ENCODE measurements around the gene ACVR1C. TPM values are rescaled to one million over a fixed set of nuclear protein-coding genes. Genes with fewer than 3 reads are reported as not detected.

Gene ACVR1C
- total and polyA plus RNA-seq, 2 of the 4 experiments (the other 2 are of a cell fraction) = 0.07 to 0.18 TPM

- ATAC-seq (ENCODE audit: low read depth) = no peak
- CTCF ChIA-PET = no interaction called here
- H2AK5ac ChIP-seq (ENCODE audit: low read depth, low read length) = no peak overlapping the region
- H2AFZ ChIP-seq (replicated peaks; ENCODE audit: low read length, poor library complexity) = no peak overlapping the region
- no peaks in the 10 kb centered on the region for H3K36me3 ChIP-seq (ENCODE audit: control insufficient read depth, insufficient read depth, low read length)
- in situ Hi-C loops (cut with MboI; ENCODE audit: low sequenced_read_pairs) (no loop called here), dilution Hi-C loops (cut with HindIII; ENCODE audit: low sequenced_read_pairs, unreplicated experiment) (no loop called here), intact Hi-C loops (cut with micrococcal nuclease) (no loop called here)
- H3K4ac ChIP-seq (ENCODE audit: low read depth, low read length) = no peak overlapping the region
- H3K4me2 ChIP-seq (ENCODE audit: low read depth, low read length) = no peak overlapping the region
- no peaks in the 10 kb centered on the region for H4K20me1 ChIP-seq (ENCODE audit: insufficient read depth, low read length)
- H2BK15ac ChIP-seq (ENCODE audit: low read depth, low read length) = no peak overlapping the region
- H3K4me1 ChIP-seq (ENCODE audit: control insufficient read depth, insufficient read depth, low read length) = no peaks in the 10 kb centered on the region
- no peak overlapping the region for H4K5ac ChIP-seq (ENCODE audit: low read depth, low read length)
- no peak overlapping the region for H4K91ac ChIP-seq (ENCODE audit: insufficient read depth, low read depth, low read length)
- no peak overlapping the region for H2BK5ac ChIP-seq (ENCODE audit: low read depth, low read length, poor library complexity, severe bottlenecking)
- WGBS, 2 experiments (ENCODE audit: extremely low coverage in 2 of 2, insufficient read length in 1 of 2) = no CpG with 5 or more reads among the region's 2 CpGs
- H2BK120ac ChIP-seq (ENCODE audit: low read depth, low read length) = no peak overlapping the region
- no peak overlapping the region for H3K9ac ChIP-seq (ENCODE audit: low read depth, low read length)
- no peak overlapping the region for H4K8ac ChIP-seq (ENCODE audit: low read depth in 2 of 2, low read length in 2 of 2)
- DNase-seq = no peak
- POLR2A ChIA-PET (ENCODE audit: unreplicated experiment) = no interaction called here
- TF ChIP-seq ELK1 (IDR thresholded peaks at IDR 0.05; ENCODE audit: borderline replicate concordance, low read depth, low read length) = no peak
- TF ChIP-seq MAZ (IDR thresholded peaks at IDR 0.05; ENCODE audit: borderline replicate concordance, low read depth, low read length) = no peak
- no peak for TF ChIP-seq POLR2A (IDR thresholded peaks at IDR 0.05; ENCODE audit: low read depth, low read length)
- TF ChIP-seq CEBPB (IDR thresholded peaks at IDR 0.05; ENCODE audit: low read depth, low read length) = no peak
- TF ChIP-seq, protein P1, sequence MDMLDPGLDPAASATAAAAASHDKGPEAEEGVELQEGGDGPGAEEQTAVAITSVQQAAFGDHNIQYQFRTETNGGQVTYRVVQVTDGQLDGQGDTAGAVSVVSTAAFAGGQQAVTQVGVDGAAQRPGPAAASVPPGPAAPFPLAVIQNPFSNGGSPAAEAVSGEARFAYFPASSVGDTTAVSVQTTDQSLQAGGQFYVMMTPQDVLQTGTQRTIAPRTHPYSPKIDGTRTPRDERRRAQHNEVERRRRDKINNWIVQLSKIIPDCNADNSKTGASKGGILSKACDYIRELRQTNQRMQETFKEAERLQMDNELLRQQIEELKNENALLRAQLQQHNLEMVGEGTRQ (IDR thresholded peaks at IDR 0.05; ENCODE audit: low read depth, low read length) = no peak
- no peak for TF ChIP-seq CHD1 (IDR thresholded peaks at IDR 0.05; ENCODE audit: low read depth, low read length)
- no peak for TF ChIP-seq BHLHE40 (IDR thresholded peaks at IDR 0.05; ENCODE audit: low read depth, low read length)
- TF ChIP-seq RAD21 (IDR thresholded peaks at IDR 0.05; ENCODE audit: low read length) = no peak
- no peak for TF ChIP-seq RCOR1 (IDR thresholded peaks at IDR 0.05; ENCODE audit: insufficient replicate concordance, low read length)
- no peak for TF ChIP-seq NFE2L2 (IDR thresholded peaks at IDR 0.05; ENCODE audit: low read depth, low read length)
- no peak for TF ChIP-seq CTCF (conservative IDR thresholded peaks at IDR 0.05; ENCODE audit: low read depth, low read length)
- TF ChIP-seq SMC3 (IDR thresholded peaks at IDR 0.05; ENCODE audit: low read depth, low read length) = no peak
- TF ChIP-seq FOS (IDR thresholded peaks at IDR 0.05; ENCODE audit: low read depth, low read length) = no peak
- no peak for TF ChIP-seq RFX5 (IDR thresholded peaks at IDR 0.05; ENCODE audit: low read depth, low read length)
- no peak for TF ChIP-seq MXI1 (IDR thresholded peaks at IDR 0.05; ENCODE audit: borderline replicate concordance, low read depth, low read length)
- no peaks in the 10 kb centered on the region for H3K9me1 ChIP-seq (ENCODE audit: insufficient read depth, low read length)
- H2AK9ac ChIP-seq (replicated peaks; ENCODE audit: low read depth, low read length, poor library complexity) = no peak overlapping the region
- no peaks in the 10 kb centered on the region for H3K27me3 ChIP-seq (ENCODE audit: control insufficient read depth, insufficient read depth, low read length)
- H2BK20ac ChIP-seq (ENCODE audit: low read depth, low read length) = no peak overlapping the region
- no peak overlapping the region for H3K4me3 ChIP-seq (ENCODE audit: insufficient read depth, low read depth, low read length)
- no peak overlapping the region for H3K23ac ChIP-seq (ENCODE audit: low read depth, low read length)
- H3K18ac ChIP-seq (ENCODE audit: low read depth, low read length) = no peak overlapping the region
- no peak overlapping the region for H3K56ac ChIP-seq (ENCODE audit: extremely low read depth, insufficient read depth, low read length)
- BruUV-seq (replicated peaks) = no TSS peak
- H3K9me3 ChIP-seq (ENCODE audit: control insufficient read depth, insufficient read depth, low read length) = no peaks in the 10 kb centered on the region
- H3K14ac ChIP-seq (replicated peaks; ENCODE audit: low read depth, low read length) = no peak overlapping the region
- no peak overlapping the region for H3K27ac ChIP-seq (ENCODE audit: insufficient read depth, low read length)
- H3K79me1 ChIP-seq (ENCODE audit: low read depth in 1 of 2, low read length in 2 of 2) = no peaks in the 10 kb centered on the region
Measured at GRCh38 chr2:157572725-157573124, 55.9 kb downstream of the ACVR1C start.

Data from IMR-90 (cell line).